HG02678 (cell line): ENCODE data around the gene RAB40C.

Source experiments
- ATAC-seq: cut with Tn5 transposase; IDR thresholded peaks from one replicate; pipeline ENCODE4 v1.9.1; 2021; ENCODE audit warnings: mild to moderate bottlenecking, moderate library complexity; ENCODE audit not compliant: unreplicated experiment

RAB40C gene

GRCh38 chr16:589658-590187 lies at the start of gene RAB40C:
Gene RAB40C, plus strand, starts transcription at chr16:590066. Its CDS starts 226 bp downstream, at chr16:590292.
- peak; percentile 77 for ATAC-seq

GRCh38 chr16:540645-541340 lies 49.1 kb upstream of the RAB40C start:
- no peak for ATAC-seq

DNA sequence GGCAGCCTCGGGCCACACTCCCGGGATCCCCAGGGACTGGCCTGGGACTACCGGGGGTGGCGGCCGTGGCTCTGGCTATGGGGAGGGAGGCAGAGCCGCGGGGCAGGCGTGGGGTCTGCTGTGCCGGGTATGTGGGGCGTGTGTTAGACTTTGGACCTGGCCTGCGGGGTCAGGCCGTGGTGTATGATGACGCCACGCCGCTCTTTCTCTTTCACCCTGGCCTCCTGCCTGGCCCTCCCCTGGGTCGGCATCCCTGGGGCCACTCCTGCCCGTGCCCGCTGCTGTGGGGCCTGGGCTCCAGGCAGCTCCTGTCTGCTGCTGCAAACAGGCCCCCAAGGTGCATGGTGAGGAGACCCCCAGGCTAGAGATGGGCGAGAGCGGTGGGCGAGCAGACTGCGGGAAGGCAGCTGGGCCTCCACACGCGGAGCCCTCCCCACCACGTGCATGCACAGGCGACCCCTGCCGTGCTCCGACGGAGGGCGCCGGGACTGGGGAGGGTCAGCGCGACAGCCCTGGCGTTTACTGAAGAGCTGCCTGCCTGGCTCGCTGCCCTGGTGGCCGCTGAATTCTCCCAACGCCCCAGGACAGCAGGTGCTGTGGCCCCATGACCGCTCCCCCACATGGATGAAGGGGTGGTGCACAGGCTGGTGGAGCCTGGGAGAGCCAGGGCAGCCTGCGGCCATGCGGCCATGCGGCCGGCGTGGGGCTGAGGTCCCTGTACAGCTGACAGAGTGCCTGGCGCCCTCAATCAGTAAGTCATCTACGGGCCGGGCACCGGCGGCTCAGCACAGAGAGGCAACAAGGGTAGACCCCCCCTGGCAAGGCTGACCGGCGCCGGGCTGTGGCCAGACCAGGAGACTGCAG lies 46.3 kb upstream of the RAB40C start:
- no peak for ATAC-seq

DNA sequence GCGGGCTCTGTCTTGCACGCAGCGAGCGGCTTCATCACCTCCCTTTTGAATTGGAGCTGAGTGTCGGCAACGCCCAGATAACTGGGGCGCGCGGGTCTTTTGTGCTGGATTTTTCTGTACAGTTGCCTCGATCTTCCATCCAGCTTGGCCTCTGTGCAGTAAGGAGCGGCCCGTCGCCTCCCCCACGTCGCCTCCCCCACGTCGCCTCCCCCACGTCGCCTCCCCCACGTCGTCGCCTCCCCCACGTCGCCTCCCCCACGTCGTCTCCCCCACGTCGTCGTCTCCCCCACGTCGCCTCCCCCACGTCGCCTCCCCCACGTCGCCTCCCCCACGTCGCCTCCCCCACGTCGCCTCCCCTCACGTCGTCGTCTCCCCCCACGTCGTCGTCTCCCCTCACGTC lies 45.3 kb upstream of the RAB40C start:
- no peak for ATAC-seq

DNA sequence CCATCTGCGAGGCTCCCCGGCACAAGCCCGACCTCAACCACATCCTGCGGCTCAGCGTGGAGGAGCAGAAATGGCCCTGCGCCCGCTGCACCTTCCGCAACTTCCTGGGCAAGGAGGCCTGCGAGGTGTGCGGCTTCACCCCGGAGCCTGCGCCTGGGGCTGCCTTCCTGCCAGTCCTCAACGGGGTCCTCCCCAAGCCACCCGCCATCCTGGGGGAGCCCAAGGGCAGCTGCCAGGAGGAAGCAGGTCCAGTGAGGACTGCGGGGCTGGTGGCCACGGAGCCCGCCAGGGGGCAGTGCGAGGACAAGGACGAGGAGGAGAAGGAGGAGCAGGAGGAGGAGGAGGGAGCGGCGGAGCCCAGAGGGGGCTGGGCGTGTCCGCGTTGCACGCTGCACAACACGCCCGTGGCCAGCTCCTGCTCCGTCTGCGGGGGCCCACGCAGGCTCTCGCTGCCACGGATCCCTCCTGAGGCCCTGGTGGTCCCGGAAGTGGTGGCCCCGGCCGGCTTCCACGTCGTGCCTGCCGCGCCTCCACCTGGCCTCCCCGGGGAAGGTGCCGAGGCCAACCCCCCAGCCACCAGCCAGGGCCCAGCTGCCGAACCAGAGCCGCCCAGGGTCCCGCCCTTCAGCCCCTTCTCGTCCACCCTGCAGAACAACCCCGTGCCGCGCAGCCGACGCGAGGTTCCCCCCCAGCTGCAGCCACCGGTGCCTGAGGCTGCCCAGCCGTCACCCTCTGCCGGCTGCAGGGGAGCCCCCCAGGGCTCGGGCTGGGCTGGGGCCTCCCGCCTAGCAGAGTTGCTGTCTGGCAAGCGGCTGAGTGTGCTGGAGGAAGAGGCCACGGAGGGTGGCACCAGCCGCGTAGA lies 42.7 kb upstream of the RAB40C start:
- no peak for ATAC-seq

DNA sequence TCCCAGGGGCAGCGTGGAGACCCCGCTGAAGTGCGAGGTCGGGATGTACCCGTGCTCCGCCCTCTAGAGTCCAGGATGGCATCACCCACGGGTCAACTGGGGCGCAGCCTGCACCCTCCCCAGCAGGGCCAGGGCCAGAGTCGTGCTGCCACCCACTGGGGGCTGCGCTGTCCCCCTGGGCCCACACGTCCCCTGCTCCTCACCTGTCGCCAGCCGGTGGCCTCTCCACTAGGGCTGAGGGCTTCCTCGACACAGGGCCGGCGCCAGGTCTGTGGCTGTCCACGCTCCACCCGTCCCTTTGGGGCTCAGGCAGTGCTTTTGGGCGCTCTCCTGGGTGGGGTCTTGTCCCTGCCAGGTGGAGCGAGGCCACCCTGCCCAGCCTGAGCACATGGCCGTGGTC lies 41.3 kb upstream of the RAB40C start:
- no peak for ATAC-seq

GRCh38 chr16:549544-550263 lies 40.2 kb upstream of the RAB40C start:
- ATAC-seq: no peak

GRCh38 chr16:551210-551609 lies 38.7 kb upstream of the RAB40C start:
- no peak for ATAC-seq

GRCh38 chr16:552171-552570 lies 37.7 kb upstream of the RAB40C start:
- no peak for ATAC-seq

DNA sequence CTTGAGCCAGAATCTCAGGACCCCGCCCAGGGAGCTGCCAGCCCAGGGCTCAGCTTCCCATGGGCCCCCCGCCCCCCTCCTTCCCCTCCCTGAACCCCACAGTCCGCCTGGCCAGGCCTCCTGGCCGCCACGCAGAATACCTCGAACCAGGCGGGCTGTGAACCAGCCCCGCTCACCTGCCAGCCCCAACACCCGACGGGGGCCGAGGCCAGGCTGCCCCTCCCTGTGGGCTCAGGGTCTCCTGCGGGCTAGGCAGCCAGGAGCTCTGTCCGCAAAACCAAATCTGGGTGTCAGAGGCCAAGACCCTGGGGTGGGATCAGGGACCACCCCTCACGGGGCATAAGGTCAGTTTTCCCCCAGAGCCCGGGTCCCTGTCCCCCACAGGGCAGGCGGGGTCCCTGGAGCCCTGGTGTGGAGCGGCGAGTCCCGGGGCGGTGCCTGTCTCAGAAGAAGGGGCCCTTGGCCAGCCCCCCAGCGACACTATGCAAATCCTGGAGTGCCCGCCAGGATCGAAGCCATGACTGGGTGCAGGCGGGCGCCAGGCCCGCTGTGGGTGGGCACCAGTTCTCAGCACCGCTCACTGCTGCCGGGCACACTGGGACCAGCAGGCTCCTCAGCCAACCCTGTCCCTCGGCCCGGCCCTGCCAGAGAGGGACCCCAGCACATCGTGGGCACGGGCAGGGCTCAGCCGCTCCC lies 36.1 kb upstream of the RAB40C start:
- ATAC-seq: no peak

- no peak for ATAC-seq
These were observed 35.6 kb upstream of the RAB40C start for GRCh38 chr16:554297-554621.

DNA sequence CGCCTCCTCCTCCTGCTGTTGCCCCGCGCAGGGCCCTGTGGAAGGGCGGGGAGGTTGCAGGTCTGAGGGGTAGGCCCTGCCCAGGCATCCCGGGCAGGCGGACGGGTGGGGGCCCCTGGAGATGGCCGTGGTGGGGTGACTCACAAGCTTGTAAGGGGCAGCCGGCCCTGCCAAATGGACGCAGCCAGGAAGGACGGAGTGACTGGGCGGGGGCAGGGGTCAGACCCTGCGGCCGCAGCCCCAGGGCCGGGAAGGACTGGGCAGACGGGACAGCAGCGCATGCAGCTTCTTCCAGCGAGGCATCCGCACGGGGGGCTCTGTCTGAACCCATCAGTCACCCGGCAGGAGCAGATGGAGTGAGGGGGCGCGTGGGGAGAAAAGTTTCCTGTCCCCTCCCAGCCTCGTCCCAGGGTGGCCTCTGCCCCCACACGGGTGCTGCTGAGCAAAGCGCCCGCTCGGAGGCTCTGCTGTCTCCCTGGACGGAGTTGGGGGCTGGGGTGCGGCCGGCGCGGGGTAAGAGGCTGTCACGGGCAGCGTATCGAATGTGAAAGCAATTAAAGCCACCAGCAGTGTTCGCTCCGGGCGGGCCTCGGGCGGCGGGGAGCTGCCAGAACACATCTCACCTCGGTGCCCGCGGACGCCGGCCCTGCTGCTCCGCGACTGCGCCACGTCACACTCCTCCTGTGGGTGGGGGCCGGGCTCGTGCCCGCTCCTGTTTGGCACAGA lies 35.1 kb upstream of the RAB40C start:
- ATAC-seq: no peak

GRCh38 chr16:555528-556473 lies 34.1 kb upstream of the RAB40C start:
- no peak for ATAC-seq

GRCh38 chr16:556474-557173 lies 33.2 kb upstream of the RAB40C start:
- ATAC-seq: no peak

GRCh38 chr16:557463-558297 lies 32.2 kb upstream of the RAB40C start:
- no peak for ATAC-seq

- ATAC-seq: no peak
These were observed 31.4 kb upstream of the RAB40C start for GRCh38 chr16:558298-559020.
